Stromal cell of bone marrow (primary cell): ENCODE measurements around the gene TSHZ3.

ENCODE experiments used
- DNase-seq: peaks from one replicate; pipeline ENCODE4 v3.0.0-alpha.2; 2012; ENCODE audit warnings: low read depth

Gene TSHZ3

DNA sequence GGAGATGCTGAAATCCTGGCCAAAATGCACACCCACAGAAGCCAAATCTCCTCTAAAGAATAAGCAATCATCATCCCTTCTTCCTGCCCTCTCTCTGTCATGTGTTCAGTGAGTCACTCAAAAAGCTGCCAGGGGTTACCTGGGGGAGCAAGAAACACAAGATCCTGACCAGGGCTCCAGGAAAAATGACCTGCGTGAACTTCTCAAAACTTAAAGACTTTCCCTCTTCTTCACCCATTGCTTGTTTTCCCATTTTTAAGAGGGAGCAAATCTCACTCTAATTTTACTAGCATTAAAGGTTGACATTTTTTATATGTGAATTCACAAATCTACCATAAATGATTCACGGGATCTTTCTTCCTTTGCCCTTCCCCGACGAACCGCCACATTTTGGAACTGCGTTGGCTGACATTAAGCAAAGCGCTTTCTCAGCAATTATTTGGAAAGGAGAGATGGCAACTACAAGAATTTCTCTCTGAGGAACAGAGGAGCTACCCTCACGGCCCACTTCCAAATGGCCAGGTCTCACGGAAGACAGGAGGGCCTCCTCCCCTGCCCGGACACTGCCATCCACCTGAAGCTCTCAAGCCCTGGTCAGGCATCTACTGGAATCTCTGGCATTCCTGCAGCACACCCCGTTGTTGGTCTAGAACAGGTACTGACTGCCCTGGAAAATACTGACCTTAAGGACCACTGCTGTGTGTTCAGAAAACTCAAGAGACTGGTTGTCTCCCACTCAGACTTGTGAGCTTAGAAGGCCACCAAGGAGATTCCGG, 14.2 kb downstream of the TSHZ3 start:
- DNase-seq = no peak

DNA sequence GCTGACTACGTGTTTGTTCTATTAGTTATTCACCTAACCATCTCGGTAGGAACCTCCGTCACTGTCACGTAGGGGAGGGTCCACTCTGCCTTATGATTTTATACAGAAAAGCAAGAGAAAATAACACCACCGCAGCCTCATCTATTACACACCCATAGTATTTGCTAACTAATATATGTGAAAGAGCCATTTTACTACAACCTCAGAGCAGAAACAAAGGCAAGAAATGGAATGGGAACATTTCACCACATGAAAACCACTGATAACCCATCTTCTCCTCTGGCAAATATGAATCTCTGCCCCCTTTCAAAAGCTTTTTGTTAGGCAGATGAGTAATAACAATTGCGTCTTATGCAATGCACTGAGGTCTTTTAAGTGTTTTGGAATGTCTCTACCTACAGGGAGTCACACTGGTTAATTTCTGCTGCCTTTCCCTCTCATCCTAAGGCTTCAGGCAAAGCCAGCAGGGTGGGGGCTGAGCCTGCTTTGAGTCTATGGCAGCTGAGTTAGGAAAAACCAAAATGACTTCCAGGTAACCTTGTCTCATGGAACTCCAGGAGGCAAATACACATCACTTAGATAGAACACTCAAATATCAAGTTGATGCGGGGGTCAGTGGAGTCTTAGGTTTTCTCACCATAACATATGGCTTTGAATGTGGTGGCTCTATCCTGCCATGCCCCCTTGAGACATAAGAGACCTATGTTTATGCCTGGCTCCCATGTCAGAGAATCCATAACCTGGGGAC, 15.0 kb downstream of the TSHZ3 start:
- DNase-seq = no peak

DNA sequence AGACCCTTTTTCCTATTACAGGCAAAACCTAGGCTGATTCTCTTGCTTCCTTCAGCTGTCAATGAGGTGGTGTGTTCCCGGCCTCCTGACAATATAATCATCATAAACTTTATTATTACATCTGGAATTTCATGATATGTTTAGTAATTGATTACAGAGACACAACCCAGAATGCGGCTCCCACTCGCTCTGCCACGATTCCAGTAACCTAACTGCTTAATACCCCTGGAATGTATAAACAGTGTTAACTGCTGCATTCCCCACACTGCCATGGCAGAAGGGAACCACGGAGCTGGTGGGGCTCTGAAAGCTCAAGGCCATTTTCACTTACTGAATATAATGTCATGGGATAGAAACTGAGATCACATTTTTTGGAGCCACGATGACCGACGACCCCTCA, 17.1 kb downstream of the TSHZ3 start:
- DNase-seq = no peak

DNA sequence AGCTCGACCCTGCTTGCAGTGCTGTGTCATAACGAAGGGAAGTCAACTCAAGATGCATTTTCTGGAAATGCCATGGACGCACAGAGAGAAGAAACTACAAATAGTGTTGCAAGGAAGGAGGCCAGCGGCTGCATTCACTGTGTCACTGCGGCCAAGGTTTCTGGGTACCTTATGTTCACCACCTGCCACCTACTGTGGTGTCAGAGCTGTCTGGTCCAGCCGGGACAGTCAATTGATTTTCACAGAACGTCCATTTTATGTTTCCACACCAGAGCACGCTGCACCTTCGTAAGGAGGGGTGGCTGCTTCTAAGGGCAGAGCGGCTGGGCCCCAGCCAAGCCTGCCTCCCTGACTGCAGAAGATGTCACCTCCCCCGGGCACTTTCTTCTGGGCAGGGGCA, 17.7 kb downstream of the TSHZ3 start:
- DNase-seq = no peak

DNA sequence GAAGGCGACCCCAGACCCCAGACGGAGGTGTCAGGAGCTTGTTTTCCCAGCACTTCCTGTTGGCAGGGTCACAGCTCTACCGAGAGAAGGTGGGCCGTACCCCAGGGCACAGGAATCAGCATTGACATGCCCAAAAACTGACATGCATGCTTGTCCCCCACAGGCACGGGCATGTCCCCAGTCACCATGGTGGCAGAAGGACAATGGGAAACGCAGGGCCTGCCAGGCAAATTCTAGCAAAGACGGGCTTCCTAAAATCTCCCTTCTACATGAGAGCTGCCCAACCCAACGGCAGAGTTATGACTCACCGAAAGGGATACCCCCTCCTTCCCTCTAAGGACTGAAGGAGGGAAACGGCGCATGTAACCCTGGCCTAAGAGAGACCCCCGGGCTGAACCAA, 18.5 kb downstream of the TSHZ3 start:
- no peak for DNase-seq

DNA sequence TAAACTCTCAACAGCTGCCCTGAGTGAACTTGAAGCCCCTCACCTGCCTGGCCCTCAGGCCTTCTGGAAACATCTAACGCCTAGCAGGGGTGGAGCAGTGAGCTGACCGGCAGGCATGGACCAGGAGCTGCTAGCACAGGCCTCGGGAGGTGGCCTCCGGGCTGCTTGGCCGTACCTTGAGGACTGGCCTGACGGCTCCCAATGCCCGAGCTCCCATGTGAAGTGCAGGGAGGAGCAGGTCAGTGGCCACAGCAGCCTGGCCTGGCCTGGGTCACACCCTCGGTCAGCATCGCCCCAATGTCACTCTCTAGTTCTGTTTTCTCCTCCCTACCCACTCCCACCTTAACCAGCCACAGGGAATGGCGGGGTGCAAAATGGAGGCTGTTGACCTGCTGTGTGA, 19.0 kb downstream of the TSHZ3 start:
- no peak for DNase-seq

DNA sequence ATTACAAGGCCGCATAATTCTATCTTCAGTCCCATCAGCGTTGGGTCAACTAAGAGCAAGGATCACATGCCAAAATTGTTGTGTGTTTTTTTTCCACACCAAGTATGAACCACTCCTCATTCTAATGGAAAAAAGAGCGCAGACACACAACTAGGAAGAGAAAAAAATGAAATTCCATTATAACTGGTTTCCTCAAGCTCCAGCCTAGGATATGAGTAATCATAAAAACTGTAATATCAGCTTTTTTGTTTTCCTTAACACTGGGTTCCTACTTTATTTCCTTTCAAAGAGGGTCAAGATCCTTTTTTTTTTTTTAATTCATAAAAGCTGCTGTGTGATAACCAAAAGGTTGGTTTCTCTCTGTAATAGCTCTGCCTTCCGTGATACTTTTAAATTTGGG, 19.4 kb downstream of the TSHZ3 start:
- DNase-seq = no peak

DNA sequence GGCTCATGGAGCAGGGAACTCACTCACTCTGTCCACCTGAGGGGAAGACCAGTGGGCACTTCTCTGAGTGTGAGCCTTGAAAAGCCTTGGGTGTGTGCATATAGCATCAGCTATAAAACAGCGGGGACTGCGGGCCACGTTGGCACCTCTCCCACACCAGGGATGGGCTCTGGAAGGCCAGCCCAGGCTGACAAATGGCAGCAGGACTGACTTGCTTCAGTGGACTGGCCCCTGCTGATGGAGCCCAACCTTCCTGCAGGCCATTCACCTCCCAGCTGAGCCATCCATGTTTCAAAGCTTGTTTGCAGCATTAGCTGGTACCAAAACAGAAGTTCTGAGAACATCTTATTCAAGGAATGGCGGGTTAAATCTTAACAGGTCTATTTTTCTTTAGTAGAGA, 21.0 kb downstream of the TSHZ3 start:
- DNase-seq = no peak

DNA sequence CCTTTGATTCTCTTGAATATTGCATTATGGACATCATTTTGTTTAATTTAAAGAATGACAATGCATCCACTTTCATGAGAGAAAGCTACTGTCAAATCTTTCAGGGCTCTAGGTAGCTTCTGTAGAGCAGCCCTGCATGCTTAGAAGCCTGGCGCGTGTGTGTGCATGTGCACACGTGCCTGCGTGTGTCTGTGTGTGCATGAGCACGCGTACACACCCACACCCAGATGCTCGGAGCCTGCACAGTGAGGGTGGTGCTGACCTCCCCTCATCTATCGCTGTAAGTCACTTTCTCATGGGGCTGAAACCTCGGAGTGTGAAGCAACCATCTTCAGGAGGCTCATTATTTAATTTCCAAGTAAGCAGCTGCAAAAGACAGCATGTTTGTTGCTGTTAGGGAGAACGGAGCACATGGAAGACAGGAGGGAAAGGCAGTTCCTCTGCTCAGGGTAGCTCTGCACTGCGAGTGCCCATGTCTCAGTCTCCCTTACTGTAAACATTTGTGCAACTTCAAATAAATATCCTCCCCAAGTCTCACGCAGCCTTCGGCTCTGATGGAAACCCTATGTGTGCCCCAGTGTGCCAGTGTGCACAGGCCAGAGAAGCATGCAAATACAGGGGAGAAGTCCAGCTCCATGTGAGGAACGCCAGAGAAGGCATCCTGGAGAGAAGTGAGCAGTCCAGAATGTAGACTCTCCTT, 22.8 kb downstream of the TSHZ3 start:
- DNase-seq = no peak

DNA sequence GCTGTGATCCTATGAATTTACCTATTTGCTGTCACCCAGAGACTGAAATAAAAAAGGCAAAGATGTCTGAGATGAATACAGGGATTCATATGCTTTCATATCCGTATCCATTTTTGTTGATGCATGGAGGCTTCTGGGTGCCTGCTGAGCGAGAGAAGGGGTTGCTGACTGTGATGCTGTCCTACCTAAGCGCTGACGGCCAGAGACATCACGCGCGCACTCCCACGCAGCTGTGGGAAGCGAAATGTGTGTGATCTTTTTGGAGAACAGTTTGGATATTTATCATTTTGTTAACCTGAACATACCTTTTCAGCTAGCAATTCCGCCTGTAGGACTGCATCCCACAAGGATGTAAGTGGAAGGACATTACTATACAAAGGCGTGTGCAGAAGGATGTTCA, 23.9 kb downstream of the TSHZ3 start:
- no peak for DNase-seq

DNA sequence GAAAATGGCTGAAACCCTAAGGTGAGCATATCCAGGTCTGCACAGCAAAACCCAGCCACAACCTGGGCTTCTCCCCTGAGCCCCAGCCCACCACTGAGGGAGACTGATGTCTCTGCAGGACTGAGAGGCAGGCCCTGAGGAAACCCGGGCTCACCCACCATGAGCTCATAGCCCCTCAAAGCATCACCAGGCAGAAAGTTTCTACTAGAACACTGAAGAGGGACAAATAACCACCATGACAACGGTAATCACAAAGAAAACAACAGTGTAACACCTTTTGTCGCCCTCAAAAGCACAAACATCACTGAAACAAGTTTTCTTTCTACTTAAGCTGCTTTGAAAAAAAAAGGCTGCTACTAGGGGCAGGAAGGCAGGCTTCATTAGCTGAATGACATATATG, 29.8 kb downstream of the TSHZ3 start:
- no peak for DNase-seq

DNA sequence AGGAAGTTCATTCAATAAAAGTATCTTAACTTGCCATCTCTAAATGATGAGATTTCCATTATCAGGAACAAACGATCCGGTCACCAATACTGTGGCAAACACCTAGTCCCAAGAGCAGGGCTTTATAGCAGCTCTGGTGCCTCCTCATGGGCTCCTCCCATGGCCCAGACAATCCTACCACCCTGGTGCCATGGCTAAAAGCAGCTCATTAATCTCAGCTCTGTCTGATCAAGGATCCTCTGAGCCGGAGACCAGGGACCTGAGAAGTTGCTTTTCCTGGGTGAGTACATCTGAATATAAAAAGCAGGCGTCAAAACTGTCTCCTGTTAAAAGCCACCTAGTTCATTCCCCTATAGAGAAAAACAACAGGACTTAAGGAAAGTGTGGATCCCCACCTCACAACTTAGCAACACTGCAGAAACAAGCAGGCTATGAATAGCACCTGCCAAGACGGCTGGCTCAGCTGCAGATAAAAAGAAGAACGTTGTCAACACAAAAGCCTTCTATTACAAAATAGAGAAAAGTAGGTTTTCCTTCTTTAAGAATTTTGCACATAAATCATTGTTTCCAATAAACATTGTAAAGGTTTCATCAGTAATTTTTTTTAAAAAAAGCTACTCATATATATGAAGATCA, 30.3 kb downstream of the TSHZ3 start:
- no peak for DNase-seq

DNA sequence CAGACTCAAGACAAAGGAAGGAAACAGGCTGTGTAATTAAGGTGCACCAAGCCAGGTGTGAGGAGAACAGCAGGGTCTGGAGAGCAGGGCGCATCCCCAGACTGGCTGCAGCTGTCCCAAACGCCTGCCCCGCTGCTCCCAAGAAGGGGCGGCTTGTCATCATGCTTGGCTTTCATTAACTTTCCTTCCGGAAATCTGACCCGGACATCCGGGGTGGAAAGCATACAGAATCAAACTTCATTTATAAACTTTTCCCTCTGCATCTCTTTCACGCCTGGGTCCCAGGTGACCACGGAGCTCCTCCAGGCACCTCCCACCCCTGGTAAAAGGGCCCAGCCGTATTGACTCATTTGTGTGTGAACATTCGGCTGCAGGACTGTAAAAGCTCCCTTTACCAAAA, 31.7 kb downstream of the TSHZ3 start:
- no peak for DNase-seq

DNA sequence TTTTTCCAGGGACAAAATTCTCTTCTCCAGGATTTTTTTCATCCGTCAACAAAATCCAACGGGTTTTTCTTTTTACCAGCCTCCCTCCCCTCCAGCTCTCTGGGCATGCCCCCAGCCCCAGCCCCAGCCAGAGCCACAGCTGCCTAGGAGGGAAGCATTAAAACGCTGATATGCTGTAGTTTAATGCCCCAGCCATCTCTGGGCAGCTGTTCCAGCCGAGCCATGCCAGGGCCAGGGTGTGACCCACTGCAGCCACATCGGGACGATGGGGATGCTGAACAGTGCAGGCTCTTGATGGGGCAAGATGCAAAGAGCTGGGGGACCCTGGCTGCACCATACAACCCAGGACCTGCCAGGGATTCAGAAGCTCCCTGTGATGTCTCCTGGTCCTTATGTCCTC, 32.1 kb downstream of the TSHZ3 start:
- DNase-seq = no peak

DNA sequence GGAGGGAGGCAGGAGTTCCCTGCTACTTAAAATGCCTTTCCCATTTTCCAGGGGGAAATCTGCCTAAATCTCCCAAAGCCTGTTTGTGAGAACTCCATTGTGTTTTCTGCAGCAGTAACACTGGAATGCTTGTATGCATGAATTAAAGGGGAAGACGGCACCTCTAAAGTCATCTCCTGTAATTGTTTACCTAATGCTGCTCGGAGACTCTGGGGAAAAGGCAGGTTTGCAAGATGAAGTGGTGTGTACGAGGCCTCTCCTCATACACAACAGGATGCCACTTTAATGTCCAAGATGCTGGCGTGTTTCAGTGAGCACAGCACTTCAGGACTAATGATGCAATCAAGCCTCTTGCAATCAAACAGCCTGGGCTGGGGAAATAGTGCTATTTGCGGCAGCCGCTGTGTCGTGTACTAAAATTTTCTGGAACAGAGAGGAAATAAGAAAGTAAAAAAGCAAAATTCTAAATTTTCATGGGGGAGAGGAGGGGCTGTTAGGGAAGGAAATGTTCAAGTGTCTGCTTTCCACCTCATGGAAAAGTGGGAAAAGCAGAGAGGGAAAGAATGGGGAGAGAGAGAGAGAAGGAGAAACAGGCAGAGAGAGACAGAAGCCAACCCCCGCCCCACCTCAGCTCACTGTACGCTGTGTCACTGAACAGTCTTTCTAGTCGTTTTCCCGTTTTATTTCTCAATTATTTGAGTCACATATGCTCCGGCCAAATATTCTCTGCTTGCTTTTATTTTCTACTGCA, 32.9 kb downstream of the TSHZ3 start:
- no peak for DNase-seq

DNA sequence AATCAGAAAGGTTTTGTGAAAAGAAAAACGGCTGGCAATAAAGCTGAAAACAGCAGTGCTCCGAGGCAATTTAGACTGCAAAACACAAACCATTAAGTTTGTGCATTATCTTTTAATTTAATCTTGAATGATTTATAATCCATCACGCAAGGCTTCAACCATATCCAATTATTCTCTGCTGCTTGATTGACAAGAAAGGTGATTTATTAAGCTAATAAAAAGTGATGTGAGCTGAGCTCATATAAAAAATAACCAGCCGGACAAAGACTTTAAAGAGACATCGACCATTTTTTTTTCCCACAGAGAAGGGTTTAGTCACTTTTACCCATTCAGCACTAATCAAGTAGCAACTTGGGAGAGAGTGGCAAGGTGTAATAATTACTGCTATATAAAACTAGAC, 33.6 kb downstream of the TSHZ3 start:
- no peak for DNase-seq

DNA sequence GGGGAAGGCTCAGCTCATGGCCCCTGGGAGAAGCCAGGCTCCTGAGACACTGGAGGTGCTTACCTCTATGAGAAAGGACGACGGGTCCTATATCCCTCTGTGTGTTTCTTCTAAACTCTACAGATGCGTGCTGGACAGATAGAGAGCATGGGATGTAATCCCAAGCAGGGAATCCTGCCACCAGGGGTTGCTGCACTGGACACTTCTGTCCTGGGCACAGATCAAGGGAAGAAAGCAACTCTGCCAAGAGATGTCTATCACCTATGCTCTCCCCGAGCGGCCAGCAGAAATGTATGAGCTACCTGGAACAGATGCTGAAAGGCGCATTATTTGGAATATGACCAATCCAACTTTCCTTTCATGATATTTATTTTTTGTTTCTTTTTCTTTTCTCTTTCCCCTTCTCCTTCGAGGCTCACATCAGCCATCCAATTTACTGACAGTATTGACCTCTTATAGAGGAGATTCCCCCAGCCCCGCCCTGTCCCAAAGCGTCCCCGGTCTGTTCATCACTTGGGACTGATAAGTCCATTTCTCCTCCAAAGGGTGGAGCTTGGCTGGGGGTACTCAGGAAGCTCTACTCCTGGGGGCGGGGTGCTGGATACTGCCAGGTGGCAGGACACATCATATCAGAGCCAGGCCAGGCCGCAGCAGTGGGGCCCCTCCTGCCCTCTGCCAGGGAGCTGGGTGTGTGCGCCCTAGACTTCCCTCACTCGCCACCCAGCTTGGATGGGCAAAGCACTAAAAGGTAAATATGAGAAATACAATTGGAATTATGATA, 34.2 kb downstream of the TSHZ3 start:
- no peak for DNase-seq

DNA sequence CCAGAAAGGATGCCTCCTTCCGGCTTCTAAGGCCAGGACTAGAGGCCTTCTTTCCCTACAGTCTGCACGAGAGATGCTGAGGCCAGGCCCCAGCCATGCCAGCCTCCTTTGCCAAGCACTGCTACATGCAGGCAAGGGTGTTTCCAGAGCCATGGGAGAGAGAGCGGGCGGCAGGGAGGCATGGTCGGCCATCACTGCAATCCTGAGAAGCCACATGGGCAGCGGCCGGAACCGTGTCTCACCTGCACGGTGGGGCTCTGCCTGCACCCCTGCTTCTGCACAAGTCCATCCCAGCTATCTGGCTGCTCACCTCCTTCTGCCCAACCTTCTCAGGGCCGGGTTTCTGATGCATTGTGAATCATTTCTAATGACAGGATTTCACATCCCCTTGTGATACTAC, 35.1 kb downstream of the TSHZ3 start:
- DNase-seq = no peak

DNA sequence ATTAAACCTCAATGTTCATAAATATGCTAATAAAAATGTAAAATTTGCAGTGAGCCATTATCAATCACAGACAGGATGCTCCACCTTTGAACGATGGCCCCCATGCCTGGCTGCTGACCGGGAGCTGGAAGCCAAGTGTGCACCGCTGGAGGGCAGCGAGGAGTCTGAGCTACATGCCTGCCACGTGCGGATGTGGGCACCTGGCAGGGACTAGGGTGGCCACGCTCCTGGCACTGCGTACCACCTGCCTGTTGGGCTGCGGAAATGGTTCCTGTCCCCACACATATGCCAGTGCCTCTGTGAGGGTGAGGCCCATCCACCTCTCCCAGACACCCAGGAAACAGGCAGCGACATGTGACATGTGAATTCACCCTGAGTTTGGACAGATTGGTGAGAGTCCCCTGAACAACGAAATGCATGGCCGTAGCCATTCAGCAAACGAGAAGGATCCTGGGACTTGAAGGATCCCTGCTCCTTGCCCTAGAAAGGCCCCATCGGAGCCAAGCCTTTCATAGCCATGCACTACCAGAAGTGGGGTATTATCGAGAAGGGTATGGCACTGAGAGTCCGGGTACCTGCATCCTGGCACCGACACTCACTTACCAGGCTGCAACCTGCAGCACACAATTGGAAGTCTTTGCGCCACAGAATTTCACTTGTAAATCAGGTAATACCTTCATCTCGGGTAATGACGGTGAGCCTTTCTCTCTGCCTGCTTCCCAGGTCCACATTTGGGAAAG, 35.8 kb downstream of the TSHZ3 start:
- DNase-seq = no peak

DNA sequence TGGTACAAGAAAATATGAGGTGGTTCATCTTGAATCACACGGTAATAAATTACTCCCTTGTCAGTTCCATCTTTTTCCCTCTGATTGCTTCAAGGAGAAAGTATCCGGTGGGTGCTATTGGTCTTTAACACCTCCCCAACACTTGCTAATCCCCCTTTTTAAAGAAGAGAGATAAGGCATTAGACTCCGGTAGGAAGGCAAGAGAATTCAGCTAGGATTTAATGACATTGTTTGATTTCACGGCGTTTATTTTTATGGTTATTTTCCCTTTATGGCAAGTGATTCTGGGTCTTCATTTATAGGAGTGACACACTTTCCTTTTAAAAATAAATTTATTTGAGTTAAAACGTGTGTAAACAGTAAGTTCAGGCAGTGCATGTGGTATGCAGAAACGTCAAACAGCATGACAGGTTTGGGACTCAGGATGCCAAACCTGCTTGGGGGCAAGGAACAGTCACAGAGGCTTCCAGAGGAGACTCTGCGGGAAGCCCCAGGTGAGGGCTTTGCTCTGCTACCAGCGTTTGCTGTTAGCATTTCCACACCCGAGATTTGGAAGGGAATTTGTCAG, 36.5 kb downstream of the TSHZ3 start:
- no peak for DNase-seq
